RWPE1 (cell line): ENCODE data around the gene SPO11.

Experiments
- CTCF ChIA-PET: fragments of 350-600 bp; sonication (Branson Sonifier 250); formaldehyde crosslinking; extraction: SDS; loops from one replicate; lab custom pipeline; 2021; lab: Yijun Ruan, JAX
- POLR2A ChIA-PET: fragments of 400-600 bp; formaldehyde crosslinking; extraction: SDS; loops from one replicate; lab custom pipeline; 2020; ENCODE audit warnings: antibody characterized with exemption; ENCODE audit not compliant: low non-redundant PET; lab: Yijun Ruan, JAX
- DNase-seq: peaks from one replicate; pipeline ENCODE4 v3.0.0; 2012; ENCODE audit warnings: low spot score
- H3K27ac ChIP-seq: fragments of 450-650 bp; 2 replicates; pipeline ENCODE4 v1.5.1; 2017
- CTCF ChIP-seq: fragments of 450-650 bp; conservative IDR thresholded peaks from 2 replicates; pipeline ENCODE4 v1.5.1; 2017; ENCODE audit warnings: low read depth, mild to moderate bottlenecking

SPO11 gene

GRCh38 chr20:57291694-57292093 lies 37.9 kb upstream of the SPO11 start:
- H3K27ac ChIP-seq: no peak overlapping the region
- TF ChIP-seq CTCF: no peak
- CTCF ChIA-PET: interaction anchor here (0.6 to 1.3 kb wide), 5 partner anchors 9 to 202 kb away, joined by 3 read pairs; no protein-coding TSS in a partner anchor
- POLR2A ChIA-PET: no interaction called here
- DNase-seq: no peak

DNA sequence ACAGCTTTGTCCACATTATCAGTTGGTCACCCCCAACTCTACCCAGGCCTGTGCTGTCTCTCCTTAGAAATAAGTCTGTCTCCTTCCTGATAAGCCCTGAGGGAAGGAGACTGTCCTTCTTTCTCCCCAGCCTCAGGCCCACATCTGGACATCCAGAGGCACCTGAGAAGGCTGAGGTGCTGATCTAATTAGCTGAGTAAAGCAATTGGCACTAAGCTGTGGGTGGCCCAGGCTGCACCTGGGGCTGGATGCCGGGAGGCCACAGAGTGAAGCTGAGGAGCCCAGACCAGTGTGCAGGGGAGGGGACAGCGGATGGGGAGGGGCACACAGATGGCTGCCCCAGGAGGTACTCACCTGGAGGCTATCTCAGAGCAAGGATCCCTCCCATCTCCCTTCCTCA lies 37.0 kb upstream of the SPO11 start:
- no peak for DNase-seq
- CTCF ChIA-PET: no interaction called here
- POLR2A ChIA-PET: no interaction called here
- H3K27ac ChIP-seq: no peak overlapping the region
- no peak for TF ChIP-seq CTCF

GRCh38 chr20:57293995-57294394 lies 35.6 kb upstream of the SPO11 start:
- CTCF ChIA-PET: interaction anchor here (0.7 kb wide), 1 partner anchor 37 kb away, joined by 7 read pairs; no protein-coding TSS in a partner anchor
- DNase-seq: no peak
- H3K27ac ChIP-seq: no peak overlapping the region
- TF ChIP-seq CTCF: no peak
- POLR2A ChIA-PET: no interaction called here

GRCh38 chr20:57294550-57294949 lies 35.1 kb upstream of the SPO11 start:
- CTCF ChIA-PET: interaction anchor here (0.7 to 0.9 kb wide), 3 partner anchors 17 to 52 kb away, joined by 3 to 7 read pairs (median 3); no protein-coding TSS in a partner anchor
- no peak overlapping the region for H3K27ac ChIP-seq
- no peak for DNase-seq
- POLR2A ChIA-PET: no interaction called here
- no peak for TF ChIP-seq CTCF

DNA sequence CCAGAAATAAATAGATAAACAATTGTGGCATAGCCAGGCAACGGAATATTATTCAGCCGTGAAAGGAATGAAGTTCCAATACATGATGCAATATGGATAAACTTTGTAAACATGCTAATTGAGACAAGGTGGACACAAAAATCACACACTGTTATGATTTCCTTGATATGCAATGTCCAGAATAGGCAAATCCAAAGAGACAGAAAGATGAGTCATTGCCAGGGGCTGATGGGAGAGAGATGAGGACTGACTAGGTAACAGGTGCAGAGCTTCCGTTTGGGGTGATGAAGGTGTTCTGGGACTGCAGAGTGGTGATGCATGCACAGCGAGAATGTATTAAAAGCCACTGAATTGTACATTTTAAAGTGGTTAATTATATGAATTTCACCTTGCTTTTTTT lies 31.1 kb upstream of the SPO11 start:
- CTCF ChIA-PET: no interaction called here
- H3K27ac ChIP-seq: no peak overlapping the region
- no peak for TF ChIP-seq CTCF
- POLR2A ChIA-PET: no interaction called here
- no peak for DNase-seq

- POLR2A ChIA-PET: no interaction called here
- CTCF ChIA-PET: no interaction called here
- no peak overlapping the region for H3K27ac ChIP-seq
- TF ChIP-seq CTCF: no peak
- no peak for DNase-seq
Measured at GRCh38 chr20:57301026-57301425, 28.6 kb upstream of the SPO11 start.
